Small intestine (tissue), 16 donors: Measurements from ENCODE around the gene GPR42. TPM values are rescaled to one million over a fixed set of nuclear protein-coding genes. Genes with fewer than 3 reads are reported as not detected.
A peak's percentile ranks its signal among the peaks of the same experiment; 100 is the strongest.

Source experiments
- DNase-seq, 2 donors: peaks; one replicate each; pipeline versions ENCODE4 v3.0.0 to v3.0.0-alpha.2; 2013
- FAIRE-seq: peaks from 2 replicates; lab custom pipeline; 2012; peaks lifted over from hg19 to GRCh38; lab: Jason Lieb, UNC
- H3K27ac ChIP-seq, 3 donors: one replicate each; pipeline ENCODE4 v1.5.1; 2013; ENCODE audit warnings: low read length in 2 of 3, mild to moderate bottlenecking in 2 of 3, control low read depth in 1 of 3, inconsistent platforms in 1 of 3, low read depth in 1 of 3, moderate library complexity in 1 of 3
- H3K27me3 ChIP-seq, 3 donors: one replicate each; pipeline ENCODE4 v1.6.1; 2013; ENCODE audit warnings: low read length in 3 of 3, inconsistent platforms in 1 of 3; ENCODE audit not compliant: control insufficient read depth in 3 of 3, insufficient read depth in 3 of 3
- H3K36me3 ChIP-seq, 3 donors: one replicate each; pipeline ENCODE4 v1.6.1; 2013; ENCODE audit warnings: low read length in 3 of 3, inconsistent platforms in 1 of 3, low read depth in 1 of 3, mild to moderate bottlenecking in 1 of 3, moderate library complexity in 1 of 3; ENCODE audit not compliant: control insufficient read depth in 3 of 3, insufficient read depth in 2 of 3
- H3K4me1 ChIP-seq, 3 donors: one replicate each; pipeline ENCODE4 v1.6.1; 2013; ENCODE audit warnings: low read length in 2 of 3, inconsistent platforms in 1 of 3, low read depth in 1 of 3, mild to moderate bottlenecking in 1 of 3, moderate library complexity in 1 of 3; ENCODE audit not compliant: control insufficient read depth in 3 of 3, insufficient read depth in 2 of 3
- H3K4me3 ChIP-seq, 3 donors: one replicate each; pipeline ENCODE4 v1.5.1; 2013; ENCODE audit warnings: low read length in 3 of 3, control low read depth in 1 of 3, inconsistent platforms in 1 of 3, low read depth in 1 of 3, mild to moderate bottlenecking in 1 of 3, moderate library complexity in 1 of 3
- H3K9me3 ChIP-seq, 2 donors: one replicate each; pipeline ENCODE4 v1.6.1; 2013; ENCODE audit warnings: low read depth in 1 of 2, low read length in 1 of 2; ENCODE audit not compliant: control insufficient read depth in 2 of 2, insufficient read depth in 1 of 2
- WGBS, 3 donors: extraction: QIAGEN DNeasy Blood & Tissue Kit; methylation state at CpG; one replicate each; pipeline ENCODE4 v1.1.7; 2013; 5-methylcytosine and 5-hydroxymethylcytosine counted together
- long read RNA-seq, 10 donors: transcript quantifications; one replicate each; lab custom pipeline, GENCODE V29; 2026
- polyA plus RNA-seq, 4 donors: library from polyadenylated mRNA; stranded (reverse) in 3 of 4; unstranded in 1 of 4; fragments of 200-250 nt in 3 of 4; fragments of 120-200 nt in 1 of 4; gene quantifications; one replicate each; pipeline versions ENCODE4 v1.2.1 to v1.2.3, GENCODE V29; 2013
- donor health status: healthy with polysubstance abuse.
- donor health status: control.
- donor health status: control.
- donor health status: Bipolar disorder and iron deficiency.
- donor health status: healthy.

Gene GPR42, protein sequence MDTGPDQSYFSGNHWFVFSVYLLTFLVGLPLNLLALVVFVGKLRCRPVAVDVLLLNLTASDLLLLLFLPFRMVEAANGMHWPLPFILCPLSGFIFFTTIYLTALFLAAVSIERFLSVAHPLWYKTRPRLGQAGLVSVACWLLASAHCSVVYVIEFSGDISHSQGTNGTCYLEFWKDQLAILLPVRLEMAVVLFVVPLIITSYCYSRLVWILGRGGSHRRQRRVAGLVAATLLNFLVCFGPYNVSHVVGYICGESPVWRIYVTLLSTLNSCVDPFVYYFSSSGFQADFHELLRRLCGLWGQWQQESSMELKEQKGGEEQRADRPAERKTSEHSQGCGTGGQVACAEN
- polyA plus RNA-seq: under 1 TPM in 2 of 4 donors, not detected in 2; 0.06 to 0.15 TPM
- long read RNA-seq, donor 1: 0 reads
- long read RNA-seq, donor 2: 0 reads
- long read RNA-seq, donor 3: 0 reads
- long read RNA-seq, donor 4: 0 reads
- long read RNA-seq, donor 5: 0 reads
- long read RNA-seq, donor 6: 0 reads
- long read RNA-seq, donor 7, partial matches to known transcripts: 0 of 1 reads
- long read RNA-seq, donor 7, other reads (novel, unspliced or antisense): 0 of 1 reads
- long read RNA-seq, donor 8: 0 reads
- long read RNA-seq, donor 9: 0 reads
- long read RNA-seq, donor 10: 0 reads

DNA sequence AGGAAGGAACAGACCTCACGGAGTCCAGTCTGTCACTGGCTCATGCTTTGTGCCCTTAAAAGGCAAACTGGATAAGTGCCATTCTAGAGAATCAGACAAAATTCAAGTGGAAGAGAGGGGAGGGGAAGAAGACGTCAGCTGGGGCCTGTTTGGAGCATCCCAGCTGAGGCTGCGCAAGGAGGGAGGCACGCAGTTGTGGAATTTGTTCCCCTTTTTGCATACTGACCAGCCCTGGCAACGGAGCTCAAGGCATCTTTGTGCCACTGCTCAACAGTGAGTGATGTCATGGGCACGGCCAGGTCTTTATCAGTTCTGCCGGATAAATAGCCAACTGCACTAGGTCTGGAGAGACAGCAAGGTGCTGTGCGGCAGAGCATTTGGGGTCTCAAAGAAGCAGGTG is at the start of gene GPR42:
Gene GPR42, plus strand, starts transcription at position 347 of the 400 bp plus-strand sequence. CDS start 292 bp downstream, outside the sequence.
- Histone ChIP-seq H3K27me3 (no peaks in the 10 kb centered on the region), H3K27ac (no peak within 1 kb of the TSS), H3K4me1 (no peaks in the 10 kb centered on the region), H3K36me3 (no peaks in the 10 kb centered on the region), H3K9me3 (no peaks in the 10 kb centered on the region), H3K4me3 (no peak within 1 kb of the TSS)
- WGBS, 3 donors: 71 to 88% (median 84%) methylated on average over 1 to 8 of the region's 8 CpGs
- FAIRE-seq (no peak), DNase-seq (no peak)

DNA sequence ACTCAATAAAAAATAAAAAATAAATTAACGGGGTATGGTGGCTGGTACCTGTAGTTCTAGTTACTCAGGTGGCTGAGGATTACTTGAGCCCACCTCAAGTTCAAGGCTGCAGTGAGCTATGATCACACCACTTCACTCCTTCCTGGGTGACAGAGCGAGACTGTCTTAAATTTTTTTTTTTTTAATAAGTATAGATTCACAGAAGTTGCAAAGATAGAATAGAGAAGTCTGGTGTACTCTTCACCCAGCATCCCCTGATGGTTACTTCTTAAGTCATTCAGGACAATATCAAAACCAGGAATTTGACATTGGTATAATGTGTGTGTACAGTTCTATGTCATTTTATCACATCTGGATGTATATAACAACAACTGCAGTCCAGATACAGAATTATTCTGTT is 49.6 kb upstream of the GPR42 start:
- no peak for DNase-seq
- no peak overlapping the region for H3K4me3 ChIP-seq
- H3K36me3 ChIP-seq: no peaks in the 10 kb centered on the region
- FAIRE-seq: no peak
- no peaks in the 10 kb centered on the region for H3K4me1 ChIP-seq
- WGBS, 3 donors: 89 to 95% (median 93%) methylated on average over 2 of the region's 2 CpGs
- H3K9me3 ChIP-seq: peaks cover 0 to 3% of the 10 kb centered on the region in 2 donors
- H3K27ac ChIP-seq: no peak overlapping the region
- peaks cover 0 to 2% (median 0%) of the 10 kb centered on the region in 3 donors for H3K27me3 ChIP-seq

DNA sequence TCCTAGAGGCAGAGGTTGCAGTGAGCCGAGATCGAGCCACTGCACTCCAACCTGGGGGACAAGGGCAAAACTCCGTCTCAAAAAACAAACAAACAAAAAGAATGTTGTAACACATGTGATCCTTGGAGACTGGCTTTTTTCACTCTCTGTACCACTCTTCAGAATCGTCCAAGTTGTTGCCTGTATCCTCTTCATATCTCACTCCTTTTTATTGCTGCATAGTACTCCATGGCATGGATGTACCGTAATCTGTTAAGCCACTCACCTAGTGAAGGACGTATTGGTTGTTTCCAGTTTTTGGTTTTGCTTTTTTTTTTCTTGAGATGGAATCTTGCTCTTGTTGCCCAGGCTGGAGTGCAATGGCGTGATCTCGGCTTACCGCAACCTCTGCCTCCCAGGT is 48.9 kb upstream of the GPR42 start:
- H3K27ac ChIP-seq: no peak overlapping the region
- no peaks in the 10 kb centered on the region for H3K4me1 ChIP-seq
- FAIRE-seq (no peak), DNase-seq (no peak)
- H3K4me3 ChIP-seq: no peak overlapping the region
- 94 to 95% (median 94%) methylated on average over 9 of the region's 9 CpGs for WGBS, 3 donors
- H3K9me3 ChIP-seq: peaks cover 0 to 3% of the 10 kb centered on the region in 2 donors
- no peaks in the 10 kb centered on the region for H3K36me3 ChIP-seq
- H3K27me3 ChIP-seq: peaks cover 0 to 6% (median 0%) of the 10 kb centered on the region in 3 donors

DNA sequence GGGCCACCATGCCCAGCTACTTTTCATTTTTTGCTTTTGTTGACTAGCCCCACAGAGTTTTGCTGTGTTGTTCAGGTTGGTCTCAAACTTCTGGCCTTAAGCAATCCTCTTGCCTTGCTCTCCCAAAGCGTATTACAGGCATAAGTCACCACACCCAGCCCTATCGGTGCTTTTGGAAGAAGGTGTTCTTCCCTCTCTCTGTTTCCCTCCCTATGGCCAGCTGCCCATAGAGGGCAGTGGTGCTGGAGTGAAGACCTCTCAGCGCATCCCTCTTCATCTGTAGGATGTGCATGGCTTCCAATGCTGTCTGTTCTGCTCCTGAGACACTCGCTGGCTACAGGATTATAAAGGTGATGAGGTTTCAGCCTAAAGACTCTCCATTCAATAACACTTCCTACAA is 43.2 kb upstream of the GPR42 start:
- Histone ChIP-seq H3K4me3 (no peak overlapping the region), H3K4me1 (no peaks in the 10 kb centered on the region), H3K36me3 (no peaks in the 10 kb centered on the region), H3K27ac (no peak overlapping the region), H3K9me3 (no peaks in the 10 kb centered on the region), H3K27me3 (peaks cover 0 to 6% (median 3%) of the 10 kb centered on the region in 3 donors)
- no peak for DNase-seq
- no peak for FAIRE-seq
- 52 to 73% (median 60%) methylated on average over 4 of the region's 4 CpGs for whole genome bisulfite sequencing, 3 donors

DNA sequence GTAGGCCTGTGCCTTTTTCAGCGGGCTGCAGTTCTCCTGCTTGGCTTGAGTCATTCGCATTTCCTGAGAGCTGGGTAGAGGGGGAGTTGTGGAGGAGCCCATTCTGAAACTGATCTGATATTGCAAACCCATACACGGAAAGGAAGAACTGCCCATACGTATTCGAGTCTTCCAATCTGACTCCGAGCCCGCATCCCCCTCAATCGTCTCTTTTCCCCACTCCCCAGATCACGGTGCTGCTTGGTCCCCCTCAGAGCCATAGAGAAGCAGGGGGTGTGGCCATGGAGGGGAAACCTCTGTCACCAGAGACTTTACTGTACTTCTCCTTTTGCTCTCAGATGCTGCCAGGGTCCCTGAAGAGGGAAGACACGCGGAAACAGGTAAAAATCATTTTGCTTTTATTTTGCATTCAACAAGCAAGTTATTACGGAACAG is 42.0 kb upstream of the GPR42 start, which contains the start of gene CD22:
Gene CD22, plus strand, starts transcription at position 337 of the 435 bp plus-strand sequence. CDS start 2,854 bp downstream, outside the sequence.
- WGBS, 3 donors: 63 to 77% (median 68%) methylated on average over 12 of the region's 12 CpGs
- peak within 1 kb of the TSS in 1 of 3 donors; percentile 22 for H3K4me3 ChIP-seq
- no peak within 1 kb of the TSS for H3K27ac ChIP-seq
- no peaks in the 10 kb centered on the region for H3K9me3 ChIP-seq
- DNase-seq (no peak), FAIRE-seq (no peak)
- no peaks in the 10 kb centered on the region for H3K36me3 ChIP-seq
- peaks cover 0 to 6% (median 3%) of the 10 kb centered on the region in 3 donors for H3K27me3 ChIP-seq
- no peaks in the 10 kb centered on the region for H3K4me1 ChIP-seq

DNA sequence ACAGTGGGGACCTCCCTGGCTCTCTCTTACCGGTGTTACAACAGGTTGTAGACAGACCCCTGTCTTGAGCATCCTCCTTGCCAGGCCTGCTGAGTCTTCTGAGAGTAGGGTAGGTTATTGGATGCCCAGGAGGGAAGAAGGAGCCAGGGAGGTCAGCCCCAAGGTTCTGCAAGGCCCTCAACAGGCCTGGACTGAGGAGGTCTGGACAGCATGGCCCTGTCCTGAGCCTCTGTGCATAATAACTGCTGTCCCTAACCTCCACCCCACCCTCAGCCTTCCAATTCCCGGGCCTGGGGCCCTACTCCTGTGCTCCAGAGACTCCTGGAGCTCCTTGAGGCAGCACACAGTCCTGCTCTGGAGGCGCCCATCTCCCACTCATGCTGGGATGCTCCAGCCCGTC is 41.5 kb upstream of the GPR42 start:
- no peak for FAIRE-seq
- H3K4me1 ChIP-seq: no peaks in the 10 kb centered on the region
- H3K27ac ChIP-seq: no peak overlapping the region
- H3K9me3 ChIP-seq: no peaks in the 10 kb centered on the region
- 71 to 75% (median 72%) methylated on average over 4 of the region's 4 CpGs for WGBS, 3 donors
- peaks cover 0 to 6% (median 3%) of the 10 kb centered on the region in 3 donors for H3K27me3 ChIP-seq
- DNase-seq: no peak
- no peaks in the 10 kb centered on the region for H3K36me3 ChIP-seq
- H3K4me3 ChIP-seq: peak overlapping the region in 1 of 3 donors; percentile 22

DNA sequence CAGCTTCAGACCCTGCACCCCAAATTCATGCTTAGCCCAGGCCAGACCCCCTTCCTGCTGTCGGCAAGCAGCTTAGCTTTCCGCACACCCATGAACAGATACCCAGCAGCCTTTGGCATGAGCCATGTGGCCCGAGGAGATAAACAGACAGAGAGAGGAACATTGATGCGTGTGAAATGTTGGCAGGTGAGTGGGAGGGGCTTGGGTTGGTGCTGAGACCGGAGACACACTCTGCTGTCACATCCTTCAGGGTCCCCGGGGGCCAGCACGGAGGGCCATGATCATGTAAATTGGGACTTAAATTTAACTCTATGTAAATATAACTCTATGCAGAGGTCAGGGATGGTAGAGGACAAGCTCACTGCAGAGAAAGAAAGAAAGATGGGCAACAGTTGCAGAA is 40.4 kb upstream of the GPR42 start:
- Histone ChIP-seq H3K27me3 (peaks cover 0 to 6% (median 3%) of the 10 kb centered on the region in 3 donors), H3K9me3 (no peaks in the 10 kb centered on the region), H3K4me1 (no peaks in the 10 kb centered on the region), H3K36me3 (no peaks in the 10 kb centered on the region), H3K27ac (no peak overlapping the region), H3K4me3 (no peak overlapping the region)
- FAIRE-seq (no peak), DNase-seq (no peak)
- 49 to 59% (median 50%) methylated on average over 7 of the region's 7 CpGs for WGBS, 3 donors

DNA sequence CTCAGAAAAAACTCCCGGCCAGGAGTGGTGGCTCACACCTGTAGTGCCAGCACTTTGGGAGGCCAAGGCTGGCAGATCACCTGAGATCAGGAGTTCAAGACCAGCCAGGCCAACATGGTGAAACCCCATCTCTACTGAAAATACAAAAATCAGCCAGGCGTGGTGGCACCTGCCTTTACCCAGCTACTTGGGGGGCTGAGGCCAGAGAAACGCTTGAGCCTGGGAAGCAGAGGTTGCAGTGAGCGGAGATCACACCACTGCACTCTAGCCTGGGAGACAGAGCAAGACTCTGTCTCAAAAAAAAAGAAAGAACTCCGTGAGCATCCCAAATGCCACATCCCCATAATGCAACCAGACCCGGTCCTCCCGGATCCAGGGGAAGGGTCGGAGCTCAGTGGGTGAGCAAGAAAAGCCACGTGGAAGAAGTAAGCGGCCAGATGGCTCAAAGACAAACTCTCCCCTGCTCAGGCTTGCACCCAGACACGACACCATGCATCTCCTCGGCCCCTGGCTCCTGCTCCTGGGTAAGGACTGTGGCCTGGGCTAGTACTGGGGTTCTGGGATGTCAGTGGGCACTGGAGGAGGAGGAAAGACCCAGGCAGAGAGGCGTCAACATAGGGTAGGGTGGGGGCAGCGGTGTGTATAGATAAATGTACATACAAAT is 39.2 kb upstream of the GPR42 start:
- no peak for DNase-seq
- H3K27me3 ChIP-seq: peaks cover 0 to 3% (median 3%) of the 10 kb centered on the region in 3 donors
- no peaks in the 10 kb centered on the region for H3K36me3 ChIP-seq
- no peak overlapping the region for H3K4me3 ChIP-seq
- no peak overlapping the region for H3K27ac ChIP-seq
- no peaks in the 10 kb centered on the region for H3K4me1 ChIP-seq
- no peak for FAIRE-seq
- 74 to 80% (median 74%) methylated on average over 13 to 14 of the region's 14 CpGs for WGBS, 3 donors
- H3K9me3 ChIP-seq: no peaks in the 10 kb centered on the region
